CD14-positive monocyte (primary cell): ENCODE data around the gene STK11IP. TPM values are rescaled to one million over a fixed set of nuclear protein-coding genes. Genes with fewer than 3 reads are reported as not detected.

Experiments
- DNase-seq, 3 donors: peaks; one replicate each; pipeline ENCODE4 v3.0.0-alpha.2; 2011 to 2022
- H2AFZ ChIP-seq: 2 replicates; pipeline ENCODE4 v1.6.0; 2012; ENCODE audit warnings: mild to moderate bottlenecking, low read depth, low read length, inconsistent platforms; ENCODE audit not compliant: insufficient read depth, poor library complexity, severe bottlenecking
- H3K27ac ChIP-seq, 2 donors: 1 replicate in 1 of 2; 2 replicates in 1 of 2; pipeline ENCODE4 v1.5.1; 2012 to 2013; ENCODE audit warnings: low read length in 2 of 2, control low read depth in 1 of 2, inconsistent platforms in 1 of 2, low read depth in 1 of 2, mild to moderate bottlenecking in 1 of 2
- H3K27me3 ChIP-seq, 2 donors: one replicate each; pipeline versions ENCODE4 v1.6.0 to v1.6.1; 2011 to 2013; ENCODE audit warnings: low read length in 2 of 2; ENCODE audit not compliant: control insufficient read depth in 2 of 2, insufficient read depth in 2 of 2
- H3K36me3 ChIP-seq, 2 donors: replicated peaks in 1 of 2; 1 replicate in 1 of 2; 2 replicates in 1 of 2; pipeline versions ENCODE4 v1.5.1 to v1.6.1; 2012 to 2013; ENCODE audit warnings: low read length in 2 of 2, control low read depth in 1 of 2, inconsistent platforms in 1 of 2, mild to moderate bottlenecking in 1 of 2; ENCODE audit not compliant: insufficient read depth in 2 of 2, control insufficient read depth in 1 of 2
- H3K4me1 ChIP-seq, 2 donors: 1 replicate in 1 of 2; 2 replicates in 1 of 2; pipeline versions ENCODE4 v1.5.1 to v1.6.1; 2012 to 2013; ENCODE audit warnings: low read length in 2 of 2, control low read depth in 1 of 2, inconsistent platforms in 1 of 2, mild to moderate bottlenecking in 1 of 2, moderate library complexity in 1 of 2; ENCODE audit not compliant: insufficient read depth in 2 of 2, control insufficient read depth in 1 of 2
- H3K4me2 ChIP-seq: replicated peaks from 2 replicates; pipeline ENCODE3; 2012; ENCODE audit warnings: low read length, moderate library complexity, mild to moderate bottlenecking; ENCODE audit not compliant: poor library complexity, severe bottlenecking; ENCODE audit errors: extremely low read depth
- H3K4me3 ChIP-seq, 3 experiments: fragments of 200-600 bp in 1 of 3; sonication (generic) in 1 of 3; replicated peaks in 1 of 3; 1 replicate in 2 of 3; 2 replicates in 1 of 3; pipeline ENCODE4 v1.5.1; 2011 to 2013; ENCODE audit warnings: low read length in 3 of 3, mild to moderate bottlenecking in 3 of 3, control low read depth in 2 of 3, low read depth in 2 of 3, inconsistent platforms in 1 of 3, moderate library complexity in 1 of 3
- H3K79me2 ChIP-seq: 2 replicates; pipeline ENCODE4 v1.6.0; 2012; ENCODE audit warnings: mild to moderate bottlenecking, control low read depth, inconsistent platforms, low read length, moderate library complexity; ENCODE audit not compliant: insufficient read depth
- H3K9ac ChIP-seq: 2 replicates; pipeline ENCODE4 v1.6.0; 2017; ENCODE audit warnings: low read length, mild to moderate bottlenecking; ENCODE audit not compliant: insufficient read depth, poor library complexity, severe bottlenecking
- H3K9me3 ChIP-seq, 2 donors: replicated peaks in 1 of 2; 1 replicate in 1 of 2; 2 replicates in 1 of 2; pipeline versions ENCODE4 v1.5.1 to v1.6.1; 2012 to 2013; ENCODE audit warnings: low read length in 2 of 2, control low read depth in 1 of 2; ENCODE audit not compliant: control insufficient read depth in 1 of 2, insufficient read depth in 1 of 2
- H4K20me1 ChIP-seq: 2 replicates; pipeline ENCODE4 v1.6.0; 2012; ENCODE audit warnings: mild to moderate bottlenecking, low read length, control low read depth, moderate library complexity; ENCODE audit not compliant: insufficient read depth
- H3K27ac Mint-ChIP-seq, 7 donors: one replicate each; pipeline ENCODE4 v1.8.0; 2020; ENCODE audit warnings: mild to moderate bottlenecking in 7 of 7, mixed read lengths in 7 of 7, moderate library complexity in 6 of 7, inconsistent platforms in 2 of 7
- H3K27me3 Mint-ChIP-seq, 3 donors: one replicate each; pipeline ENCODE4 v1.8.0; 2021 to 2022; ENCODE audit warnings: low read depth in 3 of 3, mild to moderate bottlenecking in 3 of 3, mixed read lengths in 3 of 3, moderate library complexity in 3 of 3, inconsistent platforms in 1 of 3
- H3K36me3 Mint-ChIP-seq, 2 donors: one replicate each; pipeline ENCODE4 v1.8.0; 2020; ENCODE audit warnings: mixed read lengths in 2 of 2, inconsistent platforms in 1 of 2, mild to moderate bottlenecking in 1 of 2
- H3K4me1 Mint-ChIP-seq: one replicate; pipeline ENCODE4 v1.8.0; 2020; ENCODE audit warnings: mild to moderate bottlenecking, mixed read lengths
- H3K4me3 Mint-ChIP-seq, 2 donors: one replicate each; pipeline ENCODE4 v1.8.0; 2020; ENCODE audit warnings: mild to moderate bottlenecking in 2 of 2, mixed read lengths in 2 of 2, moderate library complexity in 1 of 2
- H3K9me3 Mint-ChIP-seq, 7 donors: one replicate each; pipeline ENCODE4 v1.8.0; 2020 to 2022; ENCODE audit warnings: mixed read lengths in 7 of 7, mild to moderate bottlenecking in 6 of 7, moderate library complexity in 6 of 7, inconsistent platforms in 2 of 7
- CTCF ChIP-seq: fragments of 200-600 bp; IDR thresholded peaks from one replicate; pipeline ENCODE4 v1.8.0; 2022; ENCODE audit warnings: antibody characterized with exemption, mild to moderate bottlenecking
- WGBS: methylation state at CpG from one replicate; pipeline ENCODE4 v1.1.5; 2013; ENCODE audit warnings: missing lambda C conversion rate; ENCODE audit not compliant: insufficient coverage; 5-methylcytosine and 5-hydroxymethylcytosine counted together
- intact Hi-C, 2 donors: fragments of 100-400 bp; cut with micrococcal nuclease; formaldehyde crosslinking; loops; one replicate each; pipeline versions ENCODE4 v1.15.0 to v1.15.1; 2023
- polyA plus RNA-seq, 3 donors: library from polyadenylated mRNA; depleted of rRNA in 1 of 3; unstranded in 2 of 3; stranded (reverse) in 1 of 3; fragments of 300-500 nt in 2 of 3; fragments of >200 nt in 1 of 3; fragmentation: Illumina TruSeq in 2 of 3; gene quantifications; 1 replicate in 2 of 3; 2 replicates in 1 of 3; pipeline ENCODE4 v1.2.3, GENCODE V29; 2012 to 2021

The STK11IP gene
- polyA plus RNA-seq, 3 donors = 13.0 to 79.1 (median 15.7) TPM

- H2AFZ ChIP-seq = peak within 1 kb of the TSS; percentile 13
- no peak for DNase-seq
- no peak for TF ChIP-seq CTCF
- intact Hi-C loops = no loop called here
- Mint-ChIP-seq H3K4me3 (peak within 1 kb of the TSS; percentile 37 to 85), H3K36me3 (no peaks in the 10 kb centered on the region), H3K27ac (peak within 1 kb of the TSS in 2 of 7 donors; percentile 9 to 18), H3K27me3 (peaks cover 30 to 51% (median 46%) of the 10 kb centered on the region in 3 donors), H3K9me3 (peaks cover 0 to 13% (median 3%) of the 10 kb centered on the region in 7 donors), H3K4me1 (peaks cover 11% of the 10 kb centered on the region)
- peak within 1 kb of the TSS; percentile 27 for H3K9ac ChIP-seq
- no peaks in the 10 kb centered on the region for H3K36me3 ChIP-seq
- peaks cover 17 to 41% of the 10 kb centered on the region in 2 donors for H3K27me3 ChIP-seq
- H3K4me3 ChIP-seq = peak within 1 kb of the TSS in 1 of 3 experiments; percentile 60
- H3K4me1 ChIP-seq = peaks cover 14 to 19% of the 10 kb centered on the region in 2 donors
- no peaks in the 10 kb centered on the region for H4K20me1 ChIP-seq
- peak within 1 kb of the TSS; percentile 70 for H3K4me2 ChIP-seq
- H3K9me3 ChIP-seq = peaks cover 4% of the 10 kb centered on the region in 2 donors
- H3K79me2 ChIP-seq = no peaks in the 10 kb centered on the region
- no peak within 1 kb of the TSS for H3K27ac ChIP-seq
- WGBS = 4% methylated on average over 92 of the region's 103 CpGs
Observed at GRCh38 chr2:219627103-219628100, 29.7 kb downstream of the STK11IP start, which contains the start of gene SLC4A3. Gene SLC4A3 (plus strand): TSS chr2:219627630. CDS start chr2:219627993, 363 bp downstream.

- Histone ChIP-seq H3K27ac (no peak overlapping the region), H3K27me3 (peaks cover 17 to 38% of the 10 kb centered on the region in 2 donors), H3K36me3 (no peaks in the 10 kb centered on the region), H3K79me2 (no peaks in the 10 kb centered on the region), H2AFZ (peak overlapping the region; percentile 63), H3K4me1 (peaks cover 14 to 19% of the 10 kb centered on the region in 2 donors), H4K20me1 (no peaks in the 10 kb centered on the region), H3K9ac (no peak overlapping the region), H3K4me2 (peak overlapping the region; percentile 70), H3K9me3 (peaks cover 4% of the 10 kb centered on the region in 2 donors), H3K4me3 (peak overlapping the region in 1 of 3 experiments; percentile 49)
- no peak for TF ChIP-seq CTCF
- WGBS = 86% methylated on average over 20 of the region's 26 CpGs
- Mint-ChIP-seq H3K36me3 (no peaks in the 10 kb centered on the region), H3K4me3 (peak overlapping the region; percentile 37 to 57), H3K4me1 (peaks cover 11% of the 10 kb centered on the region), H3K27ac (no peak overlapping the region), H3K9me3 (peaks cover 0 to 13% (median 3%) of the 10 kb centered on the region in 7 donors), H3K27me3 (peaks cover 26 to 47% (median 45%) of the 10 kb centered on the region in 3 donors)
- intact Hi-C loops = no loop called here
- no peak for DNase-seq
Observed at GRCh38 chr2:219628235-219628985, 30.8 kb downstream of the STK11IP start.
